ENCODE results near the gene TXNL4B. TPM values are rescaled to one million over a fixed set of nuclear protein-coding genes. Genes with fewer than 3 reads are reported as not detected.

The TXNL4B gene
- total RNA-seq, 4 donors from 2014 or later: 4.6 to 7.5 (median 6.4) TPM

GRCh38 chr16:72092832-72093447 is 480 bp downstream of the TXNL4B start:
- H3K27ac ChIP-seq (replicated peaks in 1 of 4): peak overlapping the region; percentile 91 to 95 (median 92)
- DNase-seq (ENCODE audit: extremely low spot score): no peak
- WGBS: under 1% methylated on average over 17 of the region's 22 CpGs
- no peaks in the 10 kb centered on the region for H3K27me3 ChIP-seq
- peaks cover 28 to 48% (median 45%) of the 10 kb centered on the region in 4 donors for H3K36me3 ChIP-seq
- peak overlapping the region; percentile 85 to 96 (median 89) for H3K4me3 ChIP-seq
- TF ChIP-seq POLR2A (IDR thresholded peaks at IDR 0.05; ENCODE audit: low read depth): no peak
- no peak for TF ChIP-seq CTCF (IDR thresholded peaks at IDR 0.05)
- no peak for TF ChIP-seq POLR2AphosphoS5 (IDR thresholded peaks at IDR 0.05)
- TF ChIP-seq EP300 (IDR thresholded peaks at IDR 0.05): no peak
- intact Hi-C loops (cut with DNase I): loop anchor here (5.0 to 10.0 kb wide), 2 partner anchors 81 to 962 kb away; no protein-coding TSS in a partner anchor
- H3K4me1 ChIP-seq: peaks cover 30 to 45% (median 38%) of the 10 kb centered on the region in 4 donors
- no peaks in the 10 kb centered on the region for H3K9me3 ChIP-seq

GRCh38 chr16:72091217-72091616 is 2.2 kb downstream of the TXNL4B start:
- no peak overlapping the region for H3K4me3 ChIP-seq
- H3K36me3 ChIP-seq: peaks cover 17 to 48% (median 44%) of the 10 kb centered on the region in 4 donors
- no peak for DNase-seq (ENCODE audit: extremely low spot score)
- no peak overlapping the region for H3K27ac ChIP-seq (replicated peaks in 1 of 4)
- peaks cover 30 to 44% (median 38%) of the 10 kb centered on the region in 4 donors for H3K4me1 ChIP-seq
- intact Hi-C loops (cut with DNase I): loop anchor here (5.0 to 10.0 kb wide), 2 partner anchors 79 to 964 kb away; no protein-coding TSS in a partner anchor
- TF ChIP-seq POLR2AphosphoS5 (IDR thresholded peaks at IDR 0.05) (no peak), POLR2A (IDR thresholded peaks at IDR 0.05; ENCODE audit: low read depth) (no peak), CTCF (IDR thresholded peaks at IDR 0.05) (no peak), EP300 (IDR thresholded peaks at IDR 0.05) (no peak)
- no peaks in the 10 kb centered on the region for H3K27me3 ChIP-seq
- H3K9me3 ChIP-seq: no peaks in the 10 kb centered on the region
- 77% methylated on average over 3 of the region's 3 CpGs for WGBS

- no peak overlapping the region for H3K4me3 ChIP-seq
- peaks cover 27 to 61% (median 58%) of the 10 kb centered on the region in 4 donors for H3K36me3 ChIP-seq
- H3K27ac ChIP-seq (replicated peaks in 1 of 4): no peak overlapping the region
- intact Hi-C loops (cut with DNase I): no loop called here
- no peak for TF ChIP-seq EP300 (IDR thresholded peaks at IDR 0.05)
- no peak for TF ChIP-seq POLR2AphosphoS5 (IDR thresholded peaks at IDR 0.05)
- no peak for TF ChIP-seq POLR2A (IDR thresholded peaks at IDR 0.05; ENCODE audit: low read depth)
- no peak for TF ChIP-seq CTCF (IDR thresholded peaks at IDR 0.05)
- H3K9me3 ChIP-seq: peaks cover 0 to 7% (median 4%) of the 10 kb centered on the region in 4 donors
- DNase-seq (ENCODE audit: extremely low spot score): no peak
- H3K27me3 ChIP-seq: no peaks in the 10 kb centered on the region
- WGBS: 100% methylated on average over 2 of the region's 2 CpGs
- H3K4me1 ChIP-seq: no peaks in the 10 kb centered on the region
These were observed 8.4 kb downstream of the TXNL4B start for GRCh38 chr16:72085002-72085401.

- DNase-seq (ENCODE audit: extremely low spot score): no peak
- peaks cover 0 to 7% (median 4%) of the 10 kb centered on the region in 4 donors for H3K9me3 ChIP-seq
- TF ChIP-seq CTCF (IDR thresholded peaks at IDR 0.05): no peak
- TF ChIP-seq POLR2AphosphoS5 (IDR thresholded peaks at IDR 0.05): no peak
- no peak for TF ChIP-seq POLR2A (IDR thresholded peaks at IDR 0.05; ENCODE audit: low read depth)
- no peak for TF ChIP-seq EP300 (IDR thresholded peaks at IDR 0.05)
- no peaks in the 10 kb centered on the region for H3K27me3 ChIP-seq
- H3K36me3 ChIP-seq: peaks cover 22 to 56% (median 52%) of the 10 kb centered on the region in 4 donors
- WGBS: 93% methylated on average over 10 of the region's 10 CpGs
- H3K4me1 ChIP-seq: no peaks in the 10 kb centered on the region
- H3K27ac ChIP-seq (replicated peaks in 1 of 4): no peak overlapping the region
- intact Hi-C loops (cut with DNase I): no loop called here
- no peak overlapping the region for H3K4me3 ChIP-seq
These were observed 9.0 kb downstream of the TXNL4B start for GRCh38 chr16:72084445-72084844.
